GM19351 (cell line): Measurements from ENCODE around the gene SPACA9.

ENCODE experiments used
- ATAC-seq: cut with Tn5 transposase; IDR thresholded peaks from one replicate; pipeline ENCODE4 v1.9.1; 2021; ENCODE audit warnings: mild to moderate bottlenecking, moderate library complexity; ENCODE audit not compliant: unreplicated experiment

SPACA9 gene

DNA sequence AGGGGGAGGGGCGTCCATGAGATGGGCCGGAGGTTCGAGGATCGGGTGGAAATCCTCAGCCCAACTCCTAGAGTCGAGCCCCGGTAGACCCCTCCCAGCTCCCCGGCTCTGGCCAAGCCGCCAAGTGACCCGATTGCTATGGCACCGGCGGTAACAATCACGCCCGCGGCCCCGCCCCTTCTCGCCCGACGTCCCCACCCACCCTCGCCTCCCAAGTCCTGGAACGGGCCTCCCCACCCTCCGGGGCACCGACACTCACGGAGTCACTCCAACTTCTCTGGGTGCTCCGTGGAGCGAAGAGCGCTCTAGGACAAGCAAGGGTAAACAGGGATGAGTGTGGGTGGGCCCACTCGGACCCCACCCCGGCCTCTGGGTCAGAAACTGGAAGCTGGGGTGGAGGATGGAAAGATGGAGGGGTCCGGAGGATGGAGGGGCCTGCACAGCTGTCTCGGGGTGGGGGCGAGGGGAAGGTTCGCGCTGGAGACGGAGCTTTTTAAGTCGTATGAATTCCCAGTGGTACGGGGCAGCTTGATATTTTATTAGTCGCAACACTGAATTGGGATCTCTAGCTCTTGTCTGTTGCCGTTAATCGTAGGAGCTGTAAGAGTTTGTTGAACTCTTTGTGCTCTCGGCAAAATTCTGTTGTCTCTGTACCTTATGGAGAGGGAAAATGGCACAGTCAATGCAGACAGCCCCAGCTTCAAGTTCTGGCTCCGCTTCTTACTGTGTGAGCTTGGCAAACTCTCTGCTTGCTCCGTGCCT, at the start of gene SPACA9:
TSS of gene SPACA9 (plus strand) at position 204 of the 762 bp plus-strand sequence. CDS start 5,050 bp downstream, outside the sequence.
- no peak for ATAC-seq

GRCh38 chr9:132832171-132832881, 46.4 kb upstream of the SPACA9 start:
- no peak for ATAC-seq

DNA sequence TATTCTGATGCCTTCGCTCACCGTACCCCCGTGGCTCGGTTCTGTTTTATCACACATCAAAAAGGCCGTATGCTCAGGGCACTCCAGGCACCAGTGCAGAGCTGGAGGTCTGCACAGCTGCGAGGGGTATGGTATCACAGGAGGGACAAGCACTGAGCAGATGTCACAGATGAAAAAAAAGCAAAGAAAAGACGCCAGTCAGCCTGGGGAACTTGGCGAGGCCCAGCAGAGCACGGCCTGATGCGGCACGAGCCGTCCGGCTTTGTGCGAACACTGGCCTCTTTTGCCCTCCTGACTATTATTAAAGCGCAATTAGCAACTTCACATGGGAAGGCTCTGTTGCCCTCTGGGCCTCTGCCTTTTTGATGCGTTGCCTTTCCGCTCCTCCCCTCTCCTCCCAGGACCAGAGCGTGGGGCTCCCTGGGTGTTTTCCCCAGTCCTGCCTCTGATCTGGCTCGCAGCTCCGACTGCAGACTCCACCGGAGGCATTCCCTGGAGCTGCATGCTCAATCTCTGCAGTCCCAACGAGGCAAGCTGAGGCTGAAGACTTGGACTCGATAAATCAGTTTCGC, 45.1 kb upstream of the SPACA9 start:
- no peak for ATAC-seq

GRCh38 chr9:132834343-132834742, 44.4 kb upstream of the SPACA9 start:
- ATAC-seq, result no peak

GRCh38 chr9:132837501-132838286, 41.0 kb upstream of the SPACA9 start:
- ATAC-seq, result no peak

DNA sequence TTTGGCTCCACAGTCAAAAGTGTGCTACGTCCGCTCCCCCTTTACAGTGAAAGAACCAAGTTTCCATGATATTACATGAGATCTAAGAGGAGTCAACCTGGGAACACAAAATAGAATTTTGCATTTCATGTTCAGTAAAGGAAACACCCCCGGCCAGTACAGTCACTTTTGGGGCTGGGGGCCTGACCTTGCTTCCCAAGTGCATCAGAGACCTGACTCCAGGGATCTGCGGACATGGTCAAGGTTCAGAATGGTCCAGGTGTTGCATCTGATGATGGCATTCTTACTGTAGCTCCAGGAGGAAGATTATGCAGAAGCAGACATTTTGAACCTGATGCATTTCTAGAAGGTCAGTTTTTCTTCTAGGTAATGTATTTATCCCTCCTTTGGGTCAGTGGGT, 40.4 kb upstream of the SPACA9 start:
- ATAC-seq, result no peak

DNA sequence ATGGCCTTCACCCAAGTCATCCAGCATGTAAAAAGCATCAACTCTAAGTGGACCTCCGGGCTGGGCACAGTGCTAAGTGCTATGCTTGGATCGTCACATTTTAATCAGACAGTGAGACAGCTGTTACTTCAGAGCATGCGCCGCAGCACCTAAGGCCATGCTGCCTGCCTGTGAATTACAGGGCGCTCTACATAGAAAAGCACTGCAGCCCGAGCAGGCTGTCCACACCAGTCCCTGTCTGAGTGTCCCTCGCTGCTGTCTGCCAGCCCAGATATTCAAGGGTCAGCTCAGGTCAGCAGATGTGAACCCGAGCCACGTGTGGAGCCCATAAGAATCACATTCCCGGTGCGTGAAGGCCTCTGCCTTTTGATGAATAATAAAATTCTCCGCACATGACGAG, 37.7 kb upstream of the SPACA9 start:
- no peak for ATAC-seq

DNA sequence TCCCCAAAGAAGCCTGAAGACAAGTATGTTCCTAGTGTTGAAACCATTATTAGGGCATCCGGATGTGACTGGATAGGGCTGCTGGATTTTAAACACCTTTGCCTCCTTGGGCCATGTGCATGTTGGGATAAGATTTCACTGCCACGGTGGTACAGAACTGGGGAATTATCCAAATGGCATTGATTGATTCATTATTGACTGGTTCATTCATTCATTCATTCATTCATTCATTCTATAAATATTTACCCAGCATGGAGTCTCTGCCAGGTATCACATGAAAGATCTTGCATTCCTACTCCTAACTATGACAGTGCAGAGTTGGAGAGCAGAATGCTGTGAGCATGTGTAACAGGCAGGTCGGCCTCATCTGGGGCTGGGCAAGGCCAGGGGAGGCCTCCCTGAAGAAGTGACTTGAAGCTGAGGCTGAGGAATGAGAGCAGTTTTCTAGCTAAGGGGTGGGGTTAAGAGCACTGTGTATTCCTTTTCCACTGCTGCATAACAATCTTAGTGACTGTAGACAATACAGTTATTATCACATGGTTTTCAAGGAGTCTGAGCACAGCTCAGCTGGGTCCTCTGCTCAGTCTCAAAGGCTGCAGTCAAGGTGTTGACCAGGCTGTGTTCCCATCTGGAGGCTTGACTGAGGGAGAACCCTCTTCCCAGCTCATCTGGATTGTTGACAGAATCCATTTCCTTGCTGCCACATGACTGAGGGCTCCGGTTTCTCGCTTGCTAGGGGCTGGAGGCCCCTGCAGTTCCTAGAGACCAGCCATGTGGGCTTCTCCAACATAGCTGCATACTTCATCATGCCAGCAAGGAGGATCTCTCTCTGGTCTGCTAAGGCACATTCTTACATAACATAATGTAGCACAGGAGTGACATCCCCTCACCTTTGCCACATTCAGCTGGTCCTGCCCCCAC, 36.3 kb upstream of the SPACA9 start:
- ATAC-seq, result no peak

GRCh38 chr9:132846109-132846917, 32.4 kb upstream of the SPACA9 start:
- ATAC-seq, result no peak

GRCh38 chr9:132846918-132847515, 31.7 kb upstream of the SPACA9 start:
- no peak for ATAC-seq

DNA sequence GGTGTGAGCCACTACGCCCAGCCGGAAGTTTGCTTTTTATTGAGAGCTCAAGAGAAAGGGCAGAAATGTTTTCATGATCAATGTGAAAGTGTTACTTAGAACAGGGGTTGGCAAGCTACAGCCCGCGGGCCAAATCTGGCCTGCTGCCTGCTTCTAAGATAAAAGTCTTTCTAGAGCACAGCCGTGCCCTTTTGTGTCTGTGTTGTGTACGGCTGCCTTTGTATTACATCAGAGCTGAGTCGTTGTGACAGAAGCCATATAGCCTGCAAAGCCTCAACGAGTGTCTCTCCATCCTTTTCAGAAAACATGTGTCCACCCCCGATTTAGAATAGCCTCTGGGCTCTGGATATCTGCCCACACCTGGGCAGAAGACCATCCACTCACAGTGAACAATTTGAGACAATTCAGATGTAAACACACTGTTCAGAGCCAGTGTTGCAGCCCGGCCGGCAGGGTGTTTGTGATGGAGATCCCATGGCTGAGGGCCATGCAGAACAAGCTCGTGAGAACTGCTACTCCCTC, 29.5 kb upstream of the SPACA9 start:
- ATAC-seq, result no peak

DNA sequence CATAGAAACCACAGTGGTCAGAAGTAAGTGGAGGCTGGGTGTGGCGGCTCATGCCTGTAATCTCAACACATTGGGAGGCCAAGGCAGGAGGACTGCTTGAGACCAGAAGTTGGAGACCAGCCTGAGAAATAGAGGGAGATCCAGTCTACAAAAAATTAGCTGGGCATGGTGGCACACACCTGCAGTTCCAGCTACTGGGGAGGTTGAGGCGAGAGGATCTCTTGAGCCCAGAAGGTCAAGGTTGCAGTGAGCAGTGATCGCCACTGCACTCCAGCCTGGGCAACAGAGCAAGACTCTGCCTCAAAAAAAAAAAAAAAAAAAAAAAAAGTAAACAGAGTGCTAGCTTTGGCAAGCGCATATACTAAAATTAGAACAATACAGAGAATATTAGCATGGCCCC, 25.2 kb upstream of the SPACA9 start:
- no peak for ATAC-seq

DNA sequence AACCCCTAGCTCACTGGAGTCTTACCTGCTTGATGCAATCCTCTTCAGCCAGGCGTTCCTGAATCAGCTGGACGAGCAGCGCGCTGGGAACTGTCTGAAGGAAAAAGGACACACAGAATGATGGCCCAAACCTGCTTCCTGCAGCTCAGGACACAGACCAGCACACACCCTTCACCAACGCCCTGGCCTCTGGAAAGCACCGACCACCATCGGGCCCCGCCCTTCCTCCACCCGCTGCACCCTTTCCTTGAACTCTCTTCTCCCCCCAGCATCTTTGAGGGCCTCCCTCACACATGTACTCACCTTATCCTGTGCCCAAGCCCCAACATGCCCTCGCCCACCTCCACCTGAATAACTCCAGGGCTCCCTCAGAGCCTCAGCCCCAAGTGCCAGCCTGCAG, 23.9 kb upstream of the SPACA9 start:
- no peak for ATAC-seq

DNA sequence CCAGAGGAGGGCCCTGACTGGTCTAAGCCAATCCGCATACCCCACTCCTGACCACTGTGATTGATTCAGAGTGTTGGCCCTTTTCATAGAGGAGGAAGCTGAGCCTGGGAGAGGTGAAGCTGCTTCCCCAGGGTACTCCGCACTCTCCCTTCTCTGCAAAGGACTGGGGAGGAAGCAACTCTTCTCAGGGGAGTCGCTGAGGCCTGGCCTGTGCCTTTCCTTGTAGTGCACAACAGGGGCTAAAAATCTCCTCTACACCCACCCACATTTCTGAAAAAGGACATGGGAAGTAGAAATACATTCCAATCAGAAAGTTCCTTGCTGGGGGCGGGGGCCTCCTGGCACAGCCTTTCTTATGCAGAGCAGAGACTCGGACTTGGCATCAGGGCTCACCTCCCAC, 22.8 kb upstream of the SPACA9 start:
- ATAC-seq, result no peak

DNA sequence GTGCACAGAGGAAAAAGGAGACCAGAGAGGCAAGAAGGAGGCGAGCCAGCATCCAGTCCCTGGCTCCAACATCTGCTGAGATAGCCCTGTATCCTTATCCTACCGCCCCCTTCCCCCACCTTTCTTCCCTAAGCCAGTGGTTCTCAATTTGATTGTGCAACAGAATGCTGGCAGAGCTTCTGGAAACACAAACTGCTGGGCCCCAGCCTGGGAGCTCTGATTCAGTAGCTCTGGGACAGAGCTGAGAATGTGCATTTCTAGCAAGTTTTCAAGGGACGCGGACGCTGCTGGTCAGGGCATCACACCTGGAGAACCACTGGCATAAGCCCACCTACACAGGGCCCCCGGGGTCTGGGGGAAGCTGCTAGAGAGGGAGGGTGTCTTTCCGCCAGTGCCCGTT, 21.7 kb upstream of the SPACA9 start:
- no peak for ATAC-seq

DNA sequence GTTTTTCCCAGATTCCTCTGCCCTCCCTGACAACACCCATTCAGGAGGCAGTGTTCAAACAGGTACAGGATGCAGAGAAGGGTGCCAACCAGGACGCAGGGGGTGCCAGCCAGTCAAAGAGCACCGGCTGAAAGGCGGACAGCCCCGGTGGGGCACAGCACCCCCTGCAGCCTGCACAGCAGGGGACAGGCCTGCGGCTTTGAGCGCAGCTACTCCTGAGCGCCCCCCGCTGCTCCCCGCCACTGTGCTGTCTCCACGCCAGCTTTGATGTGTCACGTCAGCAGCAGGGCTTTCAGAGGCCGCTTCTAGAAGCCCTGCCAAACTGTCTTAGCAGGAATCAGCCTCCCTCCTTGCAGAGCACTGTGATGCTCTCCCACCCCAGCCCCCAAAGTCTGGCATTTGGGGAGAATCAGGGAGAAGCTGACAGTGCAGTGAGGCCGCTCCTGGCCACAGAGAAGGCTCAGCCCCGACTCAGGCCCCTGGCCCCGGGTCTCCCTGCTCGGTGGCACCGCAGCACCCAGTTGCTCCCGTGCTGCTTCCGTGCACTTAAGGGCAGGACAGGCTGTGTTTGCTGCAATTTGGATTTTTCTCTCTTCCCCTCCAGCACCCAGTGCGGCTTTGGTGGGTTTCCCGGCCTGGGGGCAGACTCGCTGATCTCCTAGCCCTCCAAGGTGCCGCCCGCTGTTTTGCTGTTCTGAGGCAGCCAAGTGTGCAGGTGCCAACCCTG, 20.9 kb upstream of the SPACA9 start:
- no peak for ATAC-seq

- ATAC-seq, result no peak
These were observed 19.9 kb upstream of the SPACA9 start for GRCh38 chr9:132858751-132859150.

DNA sequence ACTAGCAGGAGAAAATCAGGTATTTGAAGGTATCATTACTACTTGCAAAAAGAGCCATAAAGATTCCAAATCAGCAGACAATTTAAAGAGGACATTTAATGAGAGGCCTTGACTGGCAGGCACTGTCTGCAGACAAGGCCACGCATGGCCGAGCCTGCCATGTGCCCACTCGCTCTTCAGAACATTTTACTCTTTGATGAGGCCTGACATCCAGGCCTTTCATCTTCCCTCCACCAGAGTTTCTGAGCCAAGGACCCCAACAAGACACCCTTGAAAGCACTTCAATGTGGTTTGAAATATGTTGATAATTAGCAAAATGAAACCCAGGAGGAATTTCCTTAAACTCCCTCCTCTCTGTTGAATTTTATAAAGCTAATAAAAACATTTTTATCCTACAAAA, 17.0 kb upstream of the SPACA9 start:
- no peak for ATAC-seq
